Left lung (tissue), 10 donors: Measurements from ENCODE around the gene PIBF1. TPM values are rescaled to one million over a fixed set of nuclear protein-coding genes. Genes with fewer than 3 reads are reported as not detected.
"Not testable (repeated sequence)": the region's sequence is repeated elsewhere in the genome, so short reads cannot be mapped to it uniquely, and the experiment has no call there.

Experiments
- ATAC-seq: fragments of 200-7000 bp; cut with Tn5 transposase; one replicate; pipeline ENCODE4 v1.9.1; 2020; ENCODE audit warnings: moderate library complexity
- DNase-seq, 4 donors: peaks; one replicate each; pipeline ENCODE4 v3.0.0-alpha.2; 2013 to 2020
- H3K27ac ChIP-seq, 2 donors: fragments of 200-600 bp; sonication (generic) in 1 of 2; one replicate each; pipeline versions ENCODE4 v1.5.0 to v1.8.0; 2020 to 2021
- H3K27me3 ChIP-seq, 2 donors: fragments of 200-600 bp; sonication (generic) in 1 of 2; one replicate each; pipeline versions ENCODE4 v1.5.0 to v1.8.0; 2020 to 2021
- H3K36me3 ChIP-seq, 2 donors: fragments of 200-600 bp; sonication (generic) in 1 of 2; one replicate each; pipeline versions ENCODE4 v1.5.0 to v1.8.0; 2020 to 2021
- H3K4me1 ChIP-seq, 2 donors: fragments of 200-600 bp; one replicate each; pipeline ENCODE4 v1.8.0; 2021
- H3K4me3 ChIP-seq, 2 donors: fragments of 200-600 bp; sonication (generic) in 1 of 2; one replicate each; pipeline versions ENCODE4 v1.5.0 to v1.8.0; 2020 to 2021; ENCODE audit warnings: mild to moderate bottlenecking in 1 of 2
- H3K9me3 ChIP-seq, 2 donors: fragments of 200-600 bp; sonication (generic) in 1 of 2; one replicate each; pipeline versions ENCODE4 v1.5.0 to v1.8.0; 2020 to 2021
- CTCF ChIP-seq, 2 donors: fragments of 200-600 bp; sonication (generic) in 1 of 2; IDR thresholded peaks; one replicate each; pipeline versions ENCODE4 v1.5.0 to v1.8.0; 2021; ENCODE audit warnings: antibody characterized with exemption in 2 of 2
- intact Hi-C, 2 donors: fragments of 100-400 bp; cut with DNase I; formaldehyde crosslinking; loops; one replicate each; pipeline versions ENCODE4 v1.11.2 to v1.14.2; 2022
- polyA plus RNA-seq, 6 donors: library from polyadenylated mRNA; unstranded; fragments of 120-200 nt; gene quantifications; one replicate each; pipeline ENCODE4 v1.2.1, GENCODE V29; 2013; ENCODE audit not compliant: insufficient read length in 6 of 6
- total RNA-seq, 2 donors: library from RNA; stranded (reverse); fragmentation: NEBNext Ultra II Directional; extraction: Animal tissue kit (Norgen Biotek cat#: 25700); gene quantifications; one replicate each; pipeline ENCODE4 v1.2.1, GENCODE V29; 2021
- donor health status: DM: no; HTN: yes; CAD: no.
- donor health status: DM: no; HTN: no; CAD: no.

The PIBF1 gene
- total and polyA plus RNA-seq, 8 donors: 20.7 to 52.6 (median 41.4) TPM

- ATAC-seq: no peak
- Histone ChIP-seq H3K4me1 (no peaks in the 10 kb centered on the region), H3K27ac (no peak overlapping the region), H3K36me3 (no peaks in the 10 kb centered on the region), H3K27me3 (no peaks in the 10 kb centered on the region), H3K9me3 (no peaks in the 10 kb centered on the region), H3K4me3 (no peak overlapping the region)
- TF ChIP-seq CTCF (IDR thresholded peaks at IDR 0.05): no peak
- intact Hi-C loops: no loop called here
- peak in 1 of 4 donors; percentile 21 for DNase-seq
Observed at GRCh38 chr13:72886272-72887067, 104.5 kb downstream of the PIBF1 start.

- intact Hi-C loops: no loop called here
- Histone ChIP-seq H3K4me3 (no peak overlapping the region), H3K4me1 (no peaks in the 10 kb centered on the region), H3K9me3 (no peaks in the 10 kb centered on the region), H3K36me3 (peaks cover 0 to 4% of the 10 kb centered on the region in 2 donors), H3K27me3 (no peaks in the 10 kb centered on the region), H3K27ac (no peak overlapping the region)
- ATAC-seq (no peak), DNase-seq (no peak)
- TF ChIP-seq CTCF (IDR thresholded peaks at IDR 0.05): no peak
Observed at GRCh38 chr13:72889495-72889894, 107.6 kb downstream of the PIBF1 start.

GRCh38 chr13:72890546-72890945, 108.6 kb downstream of the PIBF1 start:
- DNase-seq (no peak), ATAC-seq (no peak)
- Histone ChIP-seq H3K4me1 (no peaks in the 10 kb centered on the region), H3K27ac (no peak overlapping the region), H3K27me3 (no peaks in the 10 kb centered on the region), H3K4me3 (no peak overlapping the region), H3K36me3 (peaks cover 4% of the 10 kb centered on the region in 2 donors), H3K9me3 (no peaks in the 10 kb centered on the region)
- intact Hi-C loops: loop anchor here in 1 of 2 donors (10.0 kb wide), 1 partner anchor 54 kb away; no protein-coding TSS in a partner anchor
- TF ChIP-seq CTCF (IDR thresholded peaks at IDR 0.05): no peak

GRCh38 chr13:72891423-72891822, 109.5 kb downstream of the PIBF1 start:
- no peak for DNase-seq
- H3K27me3 ChIP-seq: no peaks in the 10 kb centered on the region
- no peak for ATAC-seq
- H3K4me1 ChIP-seq: no peaks in the 10 kb centered on the region
- H3K27ac ChIP-seq: no peak overlapping the region
- H3K4me3 ChIP-seq: no peak overlapping the region
- peaks cover 4 to 13% of the 10 kb centered on the region in 2 donors for H3K36me3 ChIP-seq
- intact Hi-C loops: loop anchor here in 1 of 2 donors (10.0 kb wide), 1 partner anchor 53 kb away; no protein-coding TSS in a partner anchor
- no peaks in the 10 kb centered on the region for H3K9me3 ChIP-seq
- no peak for TF ChIP-seq CTCF (IDR thresholded peaks at IDR 0.05)

GRCh38 chr13:72896869-72897268, 114.9 kb downstream of the PIBF1 start:
- peaks cover 0 to 5% of the 10 kb centered on the region in 2 donors for H3K9me3 ChIP-seq
- intact Hi-C loops: loop anchor here in 1 of 2 donors (10.0 kb wide), 1 partner anchor 48 kb away; no protein-coding TSS in a partner anchor
- no peak overlapping the region for H3K4me3 ChIP-seq
- H3K27ac ChIP-seq: no peak overlapping the region
- H3K4me1 ChIP-seq: no peaks in the 10 kb centered on the region
- H3K36me3 ChIP-seq: peaks cover 4 to 19% of the 10 kb centered on the region in 2 donors
- ATAC-seq (no peak), DNase-seq (no peak)
- no peak for TF ChIP-seq CTCF (IDR thresholded peaks at IDR 0.05)
- H3K27me3 ChIP-seq: no peaks in the 10 kb centered on the region

GRCh38 chr13:72901546-72901945, 119.6 kb downstream of the PIBF1 start:
- H3K4me3 ChIP-seq, ATAC-seq, H3K27ac ChIP-seq, H3K36me3 ChIP-seq, H3K9me3 ChIP-seq, H3K27me3 ChIP-seq, H3K4me1 ChIP-seq, intact Hi-C loops: not testable (repeated sequence)
- DNase-seq: peak in 1 of 4 donors; percentile 1
